HepG2 (cell line): ENCODE data around the gene LINGO1. TPM values are rescaled to one million over a fixed set of nuclear protein-coding genes. Genes with fewer than 3 reads are reported as not detected.

Experiments
- CC2D1A ChIP-seq: sonication (generic); formaldehyde crosslinking; IDR thresholded peaks from 2 replicates; pipeline ENCODE4 v1.8.1; 2023; ENCODE audit warnings: mild to moderate bottlenecking, missing genetic modification reagents
- HMGXB4 ChIP-seq, 2 experiments: sonication (generic) in 1 of 2; formaldehyde crosslinking in 1 of 2; IDR thresholded peaks; 2 replicates each; pipeline versions ENCODE4 v1.4.0 to v1.6.1; 2018 to 2020; ENCODE audit warnings: missing genetic modification reagents in 2 of 2, borderline replicate concordance in 1 of 2, low read depth in 1 of 2, mild to moderate bottlenecking in 1 of 2, missing biosample characterization in 1 of 2
- HNF1B ChIP-seq: sonication (generic); formaldehyde crosslinking; IDR thresholded peaks from 2 replicates; pipeline ENCODE4 v1.5.1; 2020; ENCODE audit warnings: mild to moderate bottlenecking, moderate library complexity, missing genetic modification reagents
- HNF4A ChIP-seq: sonication (generic); formaldehyde crosslinking; IDR thresholded peaks from 2 replicates; pipeline ENCODE4 v1.4.0; 2020; ENCODE audit warnings: missing genetic modification reagents
- KAT7 ChIP-seq: IDR thresholded peaks from 2 replicates; pipeline ENCODE4 v1.6.1; 2018; ENCODE audit warnings: borderline replicate concordance, missing compliant biosample characterization
- KLF12 ChIP-seq: sonication (generic); formaldehyde crosslinking; IDR thresholded peaks from 2 replicates; pipeline ENCODE4 v1.4.0; 2020; ENCODE audit warnings: missing genetic modification reagents, borderline replicate concordance
- MAZ ChIP-seq, 2 experiments: sonication (generic) in 1 of 2; formaldehyde crosslinking in 1 of 2; IDR thresholded peaks; 2 replicates each; pipeline versions ENCODE4 v1.5.0 to v1.6.1; 2012 to 2020; ENCODE audit warnings: low read depth in 2 of 2, mild to moderate bottlenecking in 2 of 2, borderline replicate concordance in 1 of 2, improper control_type of control experiment in 1 of 2, low read length in 1 of 2, missing genetic modification reagents in 1 of 2, moderate library complexity in 1 of 2
- PHF8 ChIP-seq: sonication (generic); formaldehyde crosslinking; IDR thresholded peaks from 2 replicates; pipeline ENCODE4 v1.5.0; 2020; ENCODE audit warnings: missing genetic modification reagents
- RORA ChIP-seq: sonication (generic); formaldehyde crosslinking; IDR thresholded peaks from 2 replicates; pipeline ENCODE4 v1.5.0; 2020; ENCODE audit warnings: mild to moderate bottlenecking, missing genetic modification reagents, moderate library complexity
- SALL1 ChIP-seq: sonication (generic); formaldehyde crosslinking; IDR thresholded peaks from 2 replicates; pipeline ENCODE4 v1.8.0; 2022; ENCODE audit warnings: mild to moderate bottlenecking, missing genetic modification reagents
- TBP ChIP-seq: sonication (generic); formaldehyde crosslinking; IDR thresholded peaks from 2 replicates; pipeline ENCODE4 v1.5.0; 2020; ENCODE audit warnings: missing genetic modification reagents
- TEAD3 ChIP-seq: optimal IDR thresholded peaks from 2 replicates; pipeline ENCODE3; 2016; ENCODE audit warnings: borderline replicate concordance
- ZFYVE20 ChIP-seq: sonication (generic); formaldehyde crosslinking; IDR thresholded peaks from 2 replicates; pipeline ENCODE4 v1.8.0; 2023; ENCODE audit warnings: low read depth, mild to moderate bottlenecking, moderate library complexity, missing genetic modification reagents, borderline replicate concordance
- ZNF232 ChIP-seq: sonication (generic); formaldehyde crosslinking; IDR thresholded peaks from 2 replicates; pipeline ENCODE4 v1.4.0; 2020; ENCODE audit warnings: missing genetic modification reagents, borderline replicate concordance
- ZNF253 ChIP-seq: sonication (generic); formaldehyde crosslinking; IDR thresholded peaks from 2 replicates; pipeline ENCODE4 v1.8.0; 2022; ENCODE audit warnings: mild to moderate bottlenecking, missing genetic modification reagents, borderline replicate concordance
- ZNF3 ChIP-seq: IDR thresholded peaks from 2 replicates; pipeline ENCODE4 v1.7.0; 2017; ENCODE audit warnings: inconsistent platforms
- ZNF441 ChIP-seq: sonication (generic); formaldehyde crosslinking; IDR thresholded peaks from 2 replicates; pipeline ENCODE4 v1.7.0; 2021; ENCODE audit warnings: missing genetic modification reagents, borderline replicate concordance
- ZNF484 ChIP-seq: sonication (generic); formaldehyde crosslinking; IDR thresholded peaks from 2 replicates; pipeline ENCODE4 v1.5.1; 2020; ENCODE audit warnings: mild to moderate bottlenecking, low read depth, missing genetic modification reagents, borderline replicate concordance
- ZNF558 ChIP-seq: sonication (generic); formaldehyde crosslinking; IDR thresholded peaks from 2 replicates; pipeline ENCODE4 v1.9.0; 2022; ENCODE audit warnings: mild to moderate bottlenecking, missing genetic modification reagents, borderline replicate concordance
- ZNF816 ChIP-seq: sonication (generic); formaldehyde crosslinking; IDR thresholded peaks from 2 replicates; pipeline ENCODE4 v1.8.0; 2022; ENCODE audit warnings: missing genetic modification reagents, mild to moderate bottlenecking, borderline replicate concordance
- ZSCAN29 ChIP-seq: sonication (generic); formaldehyde crosslinking; conservative IDR thresholded peaks from 2 replicates; pipeline ENCODE4 v1.4.0; 2020; ENCODE audit warnings: mild to moderate bottlenecking, missing genetic modification reagents
- ZSCAN5A ChIP-seq: sonication (generic); formaldehyde crosslinking; IDR thresholded peaks from 2 replicates; pipeline ENCODE4 v1.8.0; 2022; ENCODE audit warnings: mild to moderate bottlenecking, missing genetic modification reagents, borderline replicate concordance
- polyA plus RNA-seq, 8 experiments: library from polyadenylated mRNA; depleted of rRNA in 3 of 8; stranded (reverse) in 7 of 8; unstranded in 1 of 8; fragments of >200 nt; fragmentation: Illumina TruSeq in 4 of 8; extraction: Trizol in 4 of 8; gene quantifications; 2 replicates each; pipeline versions ENCODE4 v1.2.1 to v1.2.3, GENCODE V29; 2011 to 2016; ENCODE audit warnings: low read depth in 4 of 8, missing spikeins in 1 of 8, mixed read lengths in 1 of 8; ENCODE audit not compliant: insufficient read depth in 1 of 8
- total RNA-seq, 5 experiments: library from RNA; depleted of rRNA; stranded (reverse); fragments of >200 nt; fragmentation: Illumina TruSeq; extraction: Trizol; gene quantifications; 2 replicates each; pipeline ENCODE4 v1.2.3, GENCODE V29; 2016; ENCODE audit warnings: low read depth in 1 of 5

The LINGO1 gene
- total and polyA plus RNA-seq, 2 of the 13 experiments (the other 11 are each of a cell fraction or from before 2014, with no cell fraction given): 0.07 TPM; not detected in 1

GRCh38 chr15:77568014-77568972, 64.4 kb downstream of the LINGO1 start (continued):
- TF ChIP-seq ZFYVE20 (no peak), MAZ (IDR thresholded peaks at IDR 0.05; ENCODE audit: borderline replicate concordance, low read depth, low read length) (no peak), MAZ (CRISPR knock-in tag; IDR thresholded peaks at IDR 0.05; ENCODE audit: low read depth) (no peak), ZNF232 (0 out of 2 replicates have a peak, but pooled peaks have one; percentile 11), ZNF441 (CRISPR knock-in tag) (peak; percentile 100), ZNF3 (CRISPR knock-in tag) (no peak), ZNF253 (CRISPR knock-in tag) (no peak), HMGXB4 (CRISPR knock-in tag; IDR thresholded peaks at IDR 0.05; ENCODE audit: borderline replicate concordance in 1 of 2, low read depth in 1 of 2) (0 out of 4 replicates have a peak, but pooled peaks of 1 of the 2 experiments have one; percentile 15), TBP (CRISPR knock-in tag) (no peak), HNF1B (CRISPR knock-in tag) (no peak), ZNF816 (CRISPR knock-in tag) (no peak), ZNF558 (no peak), ZSCAN29 (CRISPR knock-in tag) (no peak), HNF4A (CRISPR knock-in tag) (no peak), SALL1 (no peak), RORA (CRISPR knock-in tag) (no peak), ZSCAN5A (CRISPR knock-in tag) (no peak), TEAD3 (CRISPR knock-in tag) (no peak), KAT7 (CRISPR knock-in tag) (no peak), KLF12 (CRISPR knock-in tag) (0 out of 2 replicates have a peak, but pooled peaks have one; percentile 33), PHF8 (CRISPR knock-in tag) (0 out of 2 replicates have a peak, but pooled peaks have one; percentile 1), CC2D1A (CRISPR knock-in tag) (no peak), ZNF484 (no peak)
